ENCODE results near the gene CAND2.
"Not testable (repeated sequence)": the region's sequence is repeated elsewhere in the genome, so short reads cannot be mapped to it uniquely, and the experiment has no call there.

The CAND2 gene

DNA sequence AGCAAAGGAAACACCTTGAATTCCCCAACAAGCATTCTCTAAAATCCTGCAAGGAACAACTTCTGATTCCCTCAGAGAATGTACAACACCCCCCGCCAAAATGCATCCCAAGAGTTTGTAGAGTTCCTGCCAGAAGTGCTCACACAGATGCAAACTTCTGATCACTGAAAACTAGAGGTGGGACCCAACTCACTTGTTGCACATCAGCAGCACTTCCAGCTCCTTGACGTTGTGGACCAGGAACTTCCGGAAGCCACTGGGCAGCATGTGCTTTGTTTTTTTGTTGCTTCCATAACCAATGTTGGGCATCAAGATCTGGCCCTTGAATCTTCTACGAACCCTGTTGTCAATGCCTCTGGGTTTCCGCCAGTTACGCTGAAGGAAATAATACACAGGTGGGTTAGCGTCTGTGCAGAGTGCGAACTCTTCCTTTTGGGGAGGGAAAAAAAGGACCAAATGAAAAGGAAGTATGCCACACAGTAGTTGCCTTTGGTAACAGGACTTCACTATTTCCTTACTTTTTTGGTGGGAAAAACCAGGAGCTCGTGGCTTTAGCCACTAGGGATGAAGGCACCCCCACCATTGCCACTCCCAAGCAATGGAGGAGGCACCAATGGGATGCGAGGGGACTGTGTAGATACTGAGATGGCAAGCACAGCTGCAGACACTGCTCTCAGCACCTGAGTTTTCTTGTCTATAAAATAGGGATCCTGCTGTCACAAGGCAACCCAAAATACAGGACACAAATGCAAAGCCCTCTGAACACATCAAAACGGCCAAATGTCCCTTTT lies 42.9 kb downstream of the CAND2 start:
- TF ChIP-seq, protein P1, sequence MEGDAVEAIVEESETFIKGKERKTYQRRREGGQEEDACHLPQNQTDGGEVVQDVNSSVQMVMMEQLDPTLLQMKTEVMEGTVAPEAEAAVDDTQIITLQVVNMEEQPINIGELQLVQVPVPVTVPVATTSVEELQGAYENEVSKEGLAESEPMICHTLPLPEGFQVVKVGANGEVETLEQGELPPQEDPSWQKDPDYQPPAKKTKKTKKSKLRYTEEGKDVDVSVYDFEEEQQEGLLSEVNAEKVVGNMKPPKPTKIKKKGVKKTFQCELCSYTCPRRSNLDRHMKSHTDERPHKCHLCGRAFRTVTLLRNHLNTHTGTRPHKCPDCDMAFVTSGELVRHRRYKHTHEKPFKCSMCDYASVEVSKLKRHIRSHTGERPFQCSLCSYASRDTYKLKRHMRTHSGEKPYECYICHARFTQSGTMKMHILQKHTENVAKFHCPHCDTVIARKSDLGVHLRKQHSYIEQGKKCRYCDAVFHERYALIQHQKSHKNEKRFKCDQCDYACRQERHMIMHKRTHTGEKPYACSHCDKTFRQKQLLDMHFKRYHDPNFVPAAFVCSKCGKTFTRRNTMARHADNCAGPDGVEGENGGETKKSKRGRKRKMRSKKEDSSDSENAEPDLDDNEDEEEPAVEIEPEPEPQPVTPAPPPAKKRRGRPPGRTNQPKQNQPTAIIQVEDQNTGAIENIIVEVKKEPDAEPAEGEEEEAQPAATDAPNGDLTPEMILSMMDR (IDR thresholded peaks at IDR 0.05): no peak
- TF ChIP-seq ZFX (IDR thresholded peaks at IDR 0.05; ENCODE audit: borderline replicate concordance): no peak
- H3K27ac ChIP-seq: peak overlapping the region; percentile 86

DNA sequence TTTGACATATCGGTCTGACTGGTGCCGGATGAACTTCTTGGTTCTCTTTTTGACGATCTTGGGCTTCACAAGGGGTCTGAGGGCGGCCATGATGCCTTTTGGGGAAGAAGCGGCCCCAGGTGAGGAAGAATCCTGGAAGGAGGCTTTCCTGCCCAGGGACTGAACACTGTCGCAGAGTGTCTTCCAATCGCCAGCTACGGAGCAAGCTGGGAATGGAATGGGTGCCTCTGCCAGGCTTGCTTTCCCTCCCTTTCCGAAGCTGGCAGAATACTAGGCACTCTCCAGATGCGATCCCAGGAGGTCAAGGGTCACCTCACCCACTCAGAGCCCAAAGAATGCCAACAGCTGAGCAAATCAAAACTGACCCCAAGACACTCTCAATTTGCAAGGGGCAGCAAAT lies 43.7 kb downstream of the CAND2 start:
- H3K27ac ChIP-seq: peak overlapping the region; percentile 86

DNA sequence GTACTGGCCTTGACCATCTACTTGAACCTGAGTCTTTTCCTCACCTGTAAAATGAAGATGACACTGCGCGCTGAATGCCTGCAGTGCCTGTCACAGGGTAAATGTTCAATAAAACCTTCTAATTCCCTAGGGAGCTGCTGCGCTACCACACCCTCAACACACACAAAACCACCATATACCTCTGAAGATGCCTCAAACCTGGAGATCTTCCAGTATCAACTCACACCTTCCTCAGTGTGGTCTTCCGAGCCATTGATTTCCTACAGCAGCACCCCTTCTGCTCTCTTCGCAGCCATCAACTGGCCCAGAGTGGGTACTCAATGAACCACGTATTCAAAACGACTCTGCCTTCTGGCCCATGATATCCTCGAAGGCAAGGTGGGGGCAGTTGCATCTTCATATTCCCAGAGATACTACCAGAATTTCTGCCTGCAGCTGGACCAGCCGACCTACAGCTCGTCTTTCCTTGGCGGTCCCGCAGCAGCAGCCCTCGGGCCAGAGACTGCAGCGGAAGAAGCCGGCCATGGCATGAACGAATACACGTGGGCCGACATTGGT lies 44.2 kb downstream of the CAND2 start:
- TF ChIP-seq ZFX (IDR thresholded peaks at IDR 0.05; ENCODE audit: borderline replicate concordance): no peak
- peak overlapping the region; percentile 86 for H3K27ac ChIP-seq

DNA sequence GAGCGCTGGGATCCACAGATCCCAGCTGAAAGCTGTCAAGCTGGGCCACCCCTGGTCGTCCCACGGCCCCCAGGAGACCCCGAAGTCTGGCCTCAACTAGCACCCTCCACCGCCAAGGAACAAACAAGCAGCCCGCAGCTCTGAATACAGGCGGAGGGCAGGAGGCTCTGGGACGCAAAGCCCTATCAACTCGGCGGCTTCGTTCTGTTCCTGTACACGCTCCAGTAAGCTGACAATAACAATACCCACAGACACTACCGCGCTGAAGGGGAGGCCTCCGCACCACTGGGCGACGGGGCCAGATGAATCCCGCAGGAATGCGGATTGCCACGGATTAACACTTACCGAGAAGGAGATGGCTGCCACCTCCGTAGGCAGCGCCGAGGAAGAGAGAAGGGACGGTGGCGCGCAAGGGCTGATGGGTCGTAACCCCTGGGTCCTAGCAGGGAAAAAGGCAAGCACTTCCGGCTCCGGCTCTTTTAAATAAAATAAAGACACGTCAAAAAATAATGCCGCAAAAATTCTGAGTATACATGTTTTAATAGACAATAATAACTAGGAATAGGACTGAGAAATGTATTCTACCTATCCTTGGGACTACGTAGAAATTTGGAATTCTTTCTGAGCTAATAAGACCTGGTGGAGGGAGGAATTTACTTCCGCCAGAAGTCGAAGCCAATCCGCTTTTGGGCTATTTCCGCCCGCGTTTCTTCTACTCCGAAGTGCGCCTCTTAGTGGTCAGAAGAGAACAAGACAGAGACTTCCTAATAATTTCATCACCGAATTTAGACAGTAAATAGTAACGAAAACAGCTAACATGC lies 44.9 kb downstream of the CAND2 start, which contains the start of gene RPL32:
RPL32 (minus strand) TSS at position 417 of the 821 bp plus-strand sequence. CDS start 1,328 bp downstream, outside the sequence.
- peak within 1 kb of the TSS; percentile 86 for H3K27ac ChIP-seq
- TF ChIP-seq, protein P1 (IDR thresholded peaks at IDR 0.05): peak; percentile 91
- TF ChIP-seq ZFX (IDR thresholded peaks at IDR 0.05; ENCODE audit: borderline replicate concordance): no peak

DNA sequence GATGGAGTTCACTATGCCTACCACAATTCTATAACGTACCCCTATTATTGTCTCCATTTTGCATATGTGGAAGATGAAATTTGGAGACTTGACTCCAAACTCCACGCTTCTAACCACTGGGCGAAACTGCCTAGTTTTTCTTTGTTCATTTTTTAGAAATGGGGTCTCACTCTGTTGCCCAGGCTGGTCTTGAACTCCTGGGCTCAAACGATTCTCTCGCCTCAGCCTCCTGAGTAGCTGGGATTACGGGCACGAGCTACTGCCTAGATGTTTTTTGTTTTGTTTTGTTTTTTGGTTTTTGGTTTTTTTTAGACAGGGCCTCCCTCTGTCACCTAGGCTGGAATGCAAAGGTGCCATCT lies 45.5 kb downstream of the CAND2 start:
- H3K27ac ChIP-seq: peak overlapping the region; percentile 86
- TF ChIP-seq, protein P1 (IDR thresholded peaks at IDR 0.05): peak; percentile 62
- TF ChIP-seq ZFX (IDR thresholded peaks at IDR 0.05; ENCODE audit: borderline replicate concordance): no peak

DNA sequence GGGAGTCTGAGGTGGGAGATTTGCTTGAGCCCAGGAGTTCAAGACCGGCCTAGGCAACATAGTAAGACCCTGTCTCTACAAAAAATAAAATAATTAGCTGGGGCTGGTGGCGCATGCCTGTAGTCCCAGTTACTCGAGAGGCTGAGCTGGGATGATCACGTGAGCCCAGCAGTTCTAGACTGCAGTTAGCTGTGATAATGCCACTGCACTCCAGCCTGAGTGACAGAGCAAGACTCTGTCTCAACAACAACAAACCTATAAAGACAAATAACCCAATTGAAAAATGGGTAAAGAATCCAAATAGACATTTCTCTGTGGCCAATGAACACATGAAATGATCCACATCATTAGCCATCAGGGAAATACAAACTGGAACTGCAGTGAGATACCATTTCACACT lies 46.0 kb downstream of the CAND2 start:
- H3K27ac ChIP-seq: no peak overlapping the region
- TF ChIP-seq ZFX (IDR thresholded peaks at IDR 0.05; ENCODE audit: borderline replicate concordance): no peak
- TF ChIP-seq, protein P1 (IDR thresholded peaks at IDR 0.05): no peak

DNA sequence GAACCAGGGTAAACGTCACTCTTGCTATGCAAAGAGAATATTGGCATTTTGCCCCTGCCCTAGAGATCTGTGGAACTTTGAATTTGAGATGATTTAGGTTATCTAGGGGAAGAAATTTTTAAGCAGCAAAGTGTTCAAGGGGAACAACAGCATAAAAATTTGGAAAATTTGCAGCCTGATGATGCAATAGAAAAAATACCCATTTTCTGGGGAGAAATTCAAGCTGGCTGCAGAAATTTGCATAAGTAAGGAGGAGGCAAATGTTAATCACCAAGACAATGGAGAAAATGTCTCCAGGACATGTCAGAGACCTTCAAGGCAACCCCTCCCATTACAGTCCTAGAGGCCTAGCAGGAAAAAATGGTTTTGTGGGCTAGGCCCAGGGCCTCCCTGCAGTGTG lies 49.3 kb downstream of the CAND2 start:
- no peak for TF ChIP-seq ZFX (IDR thresholded peaks at IDR 0.05; ENCODE audit: borderline replicate concordance)
- TF ChIP-seq, protein P1 (IDR thresholded peaks at IDR 0.05): no peak
- H3K27ac ChIP-seq: no peak overlapping the region

DNA sequence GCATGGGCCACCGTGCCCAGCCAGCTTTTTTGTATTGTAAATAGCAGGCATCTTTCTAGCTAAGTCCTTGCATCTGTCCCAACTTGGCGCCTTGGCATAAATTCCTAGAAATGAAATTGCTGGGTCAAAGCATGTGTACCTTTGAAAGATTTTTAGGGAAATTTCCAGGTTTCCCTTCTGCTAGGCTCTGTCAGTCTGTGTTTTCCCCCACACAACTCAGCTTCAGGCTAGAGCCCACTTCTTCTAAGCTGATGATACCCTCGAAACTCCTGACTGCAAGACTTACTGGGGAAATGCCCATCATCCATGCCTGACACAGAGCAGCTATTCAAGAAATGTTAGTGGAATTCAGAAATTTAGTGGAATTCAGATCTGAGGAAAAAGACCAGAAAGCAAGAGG lies 55.7 kb downstream of the CAND2 start:
- H3K27ac ChIP-seq: no peak overlapping the region
- no peak for TF ChIP-seq ZFX (IDR thresholded peaks at IDR 0.05; ENCODE audit: borderline replicate concordance)
- TF ChIP-seq, protein P1 (IDR thresholded peaks at IDR 0.05): no peak

DNA sequence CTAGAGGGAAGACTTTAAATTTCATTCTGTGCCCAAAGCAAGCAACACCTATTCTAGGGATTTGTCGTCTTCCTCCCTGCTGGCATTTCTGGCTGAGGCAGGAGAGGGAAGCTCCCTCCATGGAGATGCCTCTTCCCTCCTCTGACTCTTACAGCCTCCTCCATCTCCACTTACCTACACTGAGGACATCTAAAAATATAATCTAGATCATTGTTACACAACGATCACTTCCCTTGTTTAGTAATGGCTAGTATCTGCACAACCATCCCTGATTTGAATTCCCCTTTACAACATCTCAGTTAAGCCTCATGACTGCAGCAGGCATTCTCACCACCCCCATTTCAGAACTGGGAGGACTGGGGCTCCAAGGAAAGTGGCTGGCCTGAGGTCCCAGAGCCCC lies 57.4 kb downstream of the CAND2 start:
- not testable (repeated sequence) for H3K27ac ChIP-seq
